SKM-1 (cell line): ENCODE measurements around the gene GGA3.
"Not testable (repeated sequence)": the region's sequence is repeated elsewhere in the genome, so short reads cannot be mapped to it uniquely, and the experiment has no call there.

Experiments
- DNase-seq: peaks from one replicate; lab custom pipeline; 2025; ENCODE audit not compliant: unreplicated experiment; lab: John Stamatoyannopoulos, UW

GGA3 gene

GRCh38 chr17:75227729-75228128, 33.7 kb downstream of the GGA3 start:
- no peak for DNase-seq

- no peak for DNase-seq
These were observed 36.4 kb downstream of the GGA3 start for GRCh38 chr17:75225016-75225415.

GRCh38 chr17:75219815-75220214, 41.6 kb downstream of the GGA3 start:
- DNase-seq = no peak

- DNase-seq = no peak
These were observed 43.3 kb downstream of the GGA3 start for GRCh38 chr17:75218131-75218530.

- DNase-seq = no peak
These were observed 52.3 kb downstream of the GGA3 start for GRCh38 chr17:75209061-75209460.

GRCh38 chr17:75208161-75208560, 53.2 kb downstream of the GGA3 start:
- no peak for DNase-seq

- DNase-seq = no peak
These were observed 53.6 kb downstream of the GGA3 start for GRCh38 chr17:75207760-75208159.

GRCh38 chr17:75207050-75207407, 54.4 kb downstream of the GGA3 start:
- DNase-seq = not testable (repeated sequence)

- no peak for DNase-seq
These were observed 55.6 kb downstream of the GGA3 start for GRCh38 chr17:75205793-75206163.

- peak; percentile 87 for DNase-seq
These were observed 56.2 kb downstream of the GGA3 start, which contains the start of gene NUP85 for GRCh38 chr17:75205037-75205792. Gene NUP85, plus strand, starts transcription at chr17:75205679. Its CDS starts 83 bp downstream, at chr17:75205762.

GRCh38 chr17:75199886-75200618, 61.4 kb downstream of the GGA3 start:
- no peak for DNase-seq

GRCh38 chr17:75194879-75195278, 66.5 kb downstream of the GGA3 start:
- no peak for DNase-seq

GRCh38 chr17:75191584-75191983, 69.8 kb downstream of the GGA3 start:
- DNase-seq = no peak

GRCh38 chr17:75188614-75189013, 72.8 kb downstream of the GGA3 start:
- DNase-seq = no peak
